ENCODE results near the gene MAP4K4.
A peak's percentile ranks its signal among the peaks of the same experiment; 100 is the strongest.
"Not testable (repeated sequence)": the region's sequence is repeated elsewhere in the genome, so short reads cannot be mapped to it uniquely, and the experiment has no call there.

Gene MAP4K4

GRCh38 chr2:101744832-101745231 lies 47.3 kb downstream of the MAP4K4 start:
- no peak for DNase-seq

GRCh38 chr2:101745711-101746694 lies 48.5 kb downstream of the MAP4K4 start:
- no peak for DNase-seq

- DNase-seq, result no peak
These were observed 50.5 kb downstream of the MAP4K4 start for GRCh38 chr2:101748000-101748399.

- not testable (repeated sequence) for DNase-seq
These were observed 51.0 kb downstream of the MAP4K4 start for GRCh38 chr2:101748462-101748861.

GRCh38 chr2:101750688-101751087 lies 53.2 kb downstream of the MAP4K4 start:
- no peak for DNase-seq

GRCh38 chr2:101751276-101751815 lies 53.8 kb downstream of the MAP4K4 start:
- no peak for DNase-seq

- DNase-seq, result no peak
These were observed 54.5 kb downstream of the MAP4K4 start for GRCh38 chr2:101751875-101752619.

- DNase-seq, result no peak
These were observed 55.5 kb downstream of the MAP4K4 start for GRCh38 chr2:101752716-101753616.

GRCh38 chr2:101753720-101754490 lies 56.4 kb downstream of the MAP4K4 start:
- DNase-seq, result no peak

- DNase-seq, result no peak
These were observed 57.1 kb downstream of the MAP4K4 start for GRCh38 chr2:101754618-101755017.

GRCh38 chr2:101756266-101756665 lies 58.8 kb downstream of the MAP4K4 start:
- DNase-seq, result no peak

GRCh38 chr2:101758001-101758400 lies 60.5 kb downstream of the MAP4K4 start:
- no peak for DNase-seq

- DNase-seq, result no peak
These were observed 61.7 kb downstream of the MAP4K4 start for GRCh38 chr2:101759162-101759561.

GRCh38 chr2:101762451-101763171 lies 65.1 kb downstream of the MAP4K4 start:
- DNase-seq, result no peak

- no peak for DNase-seq
These were observed 66.2 kb downstream of the MAP4K4 start for GRCh38 chr2:101763496-101764333.

GRCh38 chr2:101766337-101766736 lies 68.8 kb downstream of the MAP4K4 start:
- DNase-seq, result no peak

GRCh38 chr2:101766871-101767739 lies 69.6 kb downstream of the MAP4K4 start:
- DNase-seq, result no peak

- peak; percentile 19 for DNase-seq
These were observed 71.2 kb downstream of the MAP4K4 start for GRCh38 chr2:101768556-101769220.

Data from CD4-positive, alpha-beta T cell treated with Interleukin-17A for 4 hours (primary cell).